ENCODE measurements around the gene SMIM11. TPM values are rescaled to one million over a fixed set of nuclear protein-coding genes. Genes with fewer than 3 reads are reported as not detected.

Gene SMIM11
- total and polyA plus RNA-seq, 2 of the 8 experiments (the other 6 are each of a cell fraction or from before 2014, with no cell fraction given), result 1.0 to 3.2 TPM

- no peak for TF ChIP-seq GTF2F1 (IDR thresholded peaks at IDR 0.05; ENCODE audit: borderline replicate concordance, low read depth, low read length)
Measured at GRCh38 chr21:34342476-34342875, 32.8 kb upstream of the SMIM11 start (continued).

Data from H1 (cell line).